SK-N-SH treated with all-trans-retinoic acid at 6 μM for 48 hours (cell line): ENCODE results near the gene TTC28.

ENCODE experiments used
- ATAC-seq: fragments of 200-7000 bp; cut with Tn5 transposase; 3 replicates; pipeline ENCODE4 v1.9.1; 2020; ENCODE audit warnings: mild to moderate bottlenecking, moderate library complexity
- BACH2 ChIP-seq: fragments of 250-450 bp; sonication (Bioruptor Pico); IDR thresholded peaks from 2 replicates; pipeline ENCODE4 v1.9.0; 2021; ENCODE audit warnings: mild to moderate bottlenecking, borderline replicate concordance
- CSDC2 ChIP-seq: fragments of 250-450 bp; sonication (Bioruptor Pico); IDR thresholded peaks from 2 replicates; pipeline ENCODE4 v1.5.0; 2020; ENCODE audit warnings: mild to moderate bottlenecking, moderate library complexity
- ESRRG ChIP-seq: fragments of 250-450 bp; sonication (Bioruptor Pico); IDR thresholded peaks from 2 replicates; pipeline ENCODE4 v1.6.1; 2021; ENCODE audit warnings: mild to moderate bottlenecking
- GLIS3 ChIP-seq: fragments of 250-450 bp; sonication (Bioruptor Pico); IDR thresholded peaks from 2 replicates; pipeline ENCODE4 v1.5.0; 2020; ENCODE audit warnings: mild to moderate bottlenecking, moderate library complexity
- ISL1 ChIP-seq: fragments of 250-450 bp; sonication (Bioruptor Pico); IDR thresholded peaks from 2 replicates; pipeline ENCODE4 v2.1.2; 2022; ENCODE audit warnings: mild to moderate bottlenecking, moderate library complexity
- OSR1 ChIP-seq: fragments of 250-450 bp; sonication (Bioruptor Pico); IDR thresholded peaks from 2 replicates; pipeline ENCODE4 v1.8.0; 2022; ENCODE audit warnings: moderate library complexity, mild to moderate bottlenecking, inconsistent platforms
- PPARA ChIP-seq: fragments of 250-450 bp; sonication (Bioruptor Pico); IDR thresholded peaks from 2 replicates; pipeline ENCODE4 v1.5.0; 2020; ENCODE audit warnings: mild to moderate bottlenecking, borderline replicate concordance
- SNAI2 ChIP-seq: fragments of 250-450 bp; sonication (Bioruptor Pico); IDR thresholded peaks from 2 replicates; pipeline ENCODE4 v1.5.0; 2020; ENCODE audit warnings: mild to moderate bottlenecking, moderate library complexity
- TCF4 ChIP-seq: fragments of 250-450 bp; sonication (Bioruptor Pico); IDR thresholded peaks from 2 replicates; pipeline ENCODE4 v1.8.0; 2021; ENCODE audit warnings: mild to moderate bottlenecking, moderate library complexity, borderline replicate concordance
- TOX ChIP-seq: fragments of 250-450 bp; sonication (Bioruptor Pico); IDR thresholded peaks from 2 replicates; pipeline ENCODE4 v1.8.0; 2021; ENCODE audit warnings: mild to moderate bottlenecking, moderate library complexity, borderline replicate concordance
- ZC3H10 ChIP-seq: fragments of 250-450 bp; sonication (Bioruptor Pico); IDR thresholded peaks from 2 replicates; pipeline ENCODE4 v1.5.1; 2021; ENCODE audit warnings: mild to moderate bottlenecking, moderate library complexity
- ZFP30 ChIP-seq: fragments of 450-650 bp; formaldehyde crosslinking; IDR thresholded peaks from 2 replicates; pipeline ENCODE4 v1.5.0; 2022; ENCODE audit warnings: mild to moderate bottlenecking, moderate library complexity
- ZNF565 ChIP-seq: fragments of 450-650 bp; formaldehyde crosslinking; conservative IDR thresholded peaks from 2 replicates; pipeline ENCODE4 v1.5.0; 2020; ENCODE audit warnings: low read depth, mild to moderate bottlenecking, moderate library complexity
- ZNF70 ChIP-seq: fragments of 450-650 bp; formaldehyde crosslinking; IDR thresholded peaks from 2 replicates; pipeline ENCODE4 v1.5.0; 2020; ENCODE audit warnings: mild to moderate bottlenecking, moderate library complexity
- ZNF8 ChIP-seq: fragments of 450-650 bp; formaldehyde crosslinking; IDR thresholded peaks from 2 replicates; pipeline ENCODE4 v1.5.0; 2020; ENCODE audit warnings: mild to moderate bottlenecking, moderate library complexity
- TF ChIP-seq, protein P1 (sequence below): fragments of 250-450 bp; sonication (Bioruptor Pico); IDR thresholded peaks from 2 replicates; pipeline ENCODE4 v1.5.1; 2021; ENCODE audit warnings: mild to moderate bottlenecking, moderate library complexity
- TF ChIP-seq, protein P2 (sequence below): fragments of 250-450 bp; sonication (Bioruptor Pico); IDR thresholded peaks from 2 replicates; pipeline ENCODE4 v1.8.0; 2021; ENCODE audit warnings: low read depth, mild to moderate bottlenecking, moderate library complexity, borderline replicate concordance
- TF ChIP-seq, protein P3 (sequence below): fragments of 250-450 bp; sonication (Bioruptor Pico); IDR thresholded peaks from 2 replicates; pipeline ENCODE4 v1.5.0; 2020; ENCODE audit warnings: mild to moderate bottlenecking, moderate library complexity

TTC28 gene

DNA sequence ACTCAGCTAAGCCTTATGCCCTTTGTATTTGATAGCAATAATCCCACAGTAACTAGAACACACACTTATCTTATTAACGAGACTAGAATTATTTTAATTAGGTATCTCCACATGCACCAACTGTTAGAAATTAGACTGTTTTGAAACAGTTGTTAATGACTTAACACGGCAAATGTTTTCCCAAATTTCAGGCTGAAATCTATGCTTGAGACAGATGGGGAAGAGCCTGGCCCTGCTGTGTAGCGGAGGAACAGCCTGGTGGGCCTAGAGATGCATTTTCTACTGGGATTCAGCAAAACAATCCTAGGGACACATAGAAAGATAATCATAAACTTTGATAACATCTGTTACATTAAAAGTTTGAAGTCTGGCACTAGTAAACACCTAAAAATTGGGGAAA is 273.4 kb downstream of the TTC28 start:
- no peak for ATAC-seq
- no peak for TF ChIP-seq GLIS3
- TF ChIP-seq, protein P1, sequence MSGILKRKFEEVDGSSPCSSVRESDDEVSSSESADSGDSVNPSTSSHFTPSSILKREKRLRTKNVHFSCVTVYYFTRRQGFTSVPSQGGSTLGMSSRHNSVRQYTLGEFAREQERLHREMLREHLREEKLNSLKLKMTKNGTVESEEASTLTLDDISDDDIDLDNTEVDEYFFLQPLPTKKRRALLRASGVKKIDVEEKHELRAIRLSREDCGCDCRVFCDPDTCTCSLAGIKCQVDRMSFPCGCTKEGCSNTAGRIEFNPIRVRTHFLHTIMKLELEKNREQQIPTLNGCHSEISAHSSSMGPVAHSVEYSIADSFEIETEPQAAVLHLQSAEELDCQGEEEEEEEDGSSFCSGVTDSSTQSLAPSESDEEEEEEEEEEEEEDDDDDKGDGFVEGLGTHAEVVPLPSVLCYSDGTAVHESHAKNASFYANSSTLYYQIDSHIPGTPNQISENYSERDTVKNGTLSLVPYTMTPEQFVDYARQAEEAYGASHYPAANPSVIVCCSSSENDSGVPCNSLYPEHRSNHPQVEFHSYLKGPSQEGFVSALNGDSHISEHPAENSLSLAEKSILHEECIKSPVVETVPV, result no peak
- no peak for TF ChIP-seq ZC3H10 (CRISPR knock-in tag)
- no peak for TF ChIP-seq BACH2 (CRISPR knock-in tag)
- no peak for TF ChIP-seq ZNF565 (CRISPR knock-in tag)
- TF ChIP-seq TCF4, result no peak
- TF ChIP-seq, protein P2, sequence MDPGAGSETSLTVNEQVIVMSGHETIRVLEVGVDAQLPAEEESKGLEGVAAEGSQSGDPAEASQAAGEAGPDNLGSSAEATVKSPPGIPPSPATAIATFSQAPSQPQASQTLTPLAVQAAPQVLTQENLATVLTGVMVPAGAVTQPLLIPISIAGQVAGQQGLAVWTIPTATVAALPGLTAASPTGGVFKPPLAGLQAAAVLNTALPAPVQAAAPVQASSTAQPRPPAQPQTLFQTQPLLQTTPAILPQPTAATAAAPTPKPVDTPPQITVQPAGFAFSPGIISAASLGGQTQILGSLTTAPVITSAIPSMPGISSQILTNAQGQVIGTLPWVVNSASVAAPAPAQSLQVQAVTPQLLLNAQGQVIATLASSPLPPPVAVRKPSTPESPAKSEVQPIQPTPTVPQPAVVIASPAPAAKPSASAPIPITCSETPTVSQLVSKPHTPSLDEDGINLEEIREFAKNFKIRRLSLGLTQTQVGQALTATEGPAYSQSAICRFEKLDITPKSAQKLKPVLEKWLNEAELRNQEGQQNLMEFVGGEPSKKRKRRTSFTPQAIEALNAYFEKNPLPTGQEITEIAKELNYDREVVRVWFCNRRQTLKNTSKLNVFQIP, result no peak
- no peak for TF ChIP-seq OSR1 (CRISPR knock-in tag)
- no peak for TF ChIP-seq ISL1 (CRISPR knock-in tag)
- no peak for TF ChIP-seq TOX
- TF ChIP-seq CSDC2 (CRISPR knock-in tag), result no peak
- TF ChIP-seq, all 23 proteins: peak for 0

DNA sequence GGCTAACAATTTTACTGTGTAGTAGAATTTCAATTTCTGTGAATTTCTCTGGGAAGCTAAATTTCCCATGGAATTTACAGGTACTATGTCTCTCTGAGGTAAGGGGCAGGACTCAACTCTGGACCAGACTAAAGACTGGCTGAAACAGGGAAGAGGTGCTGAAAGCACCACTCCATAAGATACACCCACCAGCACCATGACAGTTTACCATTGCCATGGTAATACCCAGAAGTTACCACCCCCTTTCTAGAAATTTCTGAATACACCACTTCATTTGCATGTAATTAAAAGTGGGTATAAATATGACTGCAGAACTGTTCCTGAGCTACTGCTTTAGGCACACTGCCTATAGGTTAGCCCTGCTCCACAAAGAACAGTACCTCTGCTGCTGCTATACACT is 274.1 kb downstream of the TTC28 start:
- ATAC-seq, result no peak
- TF ChIP-seq ZC3H10 (CRISPR knock-in tag), result no peak
- no peak for TF ChIP-seq SNAI2 (CRISPR knock-in tag)
- TF ChIP-seq ESRRG (CRISPR knock-in tag), result no peak
- TF ChIP-seq, all 23 proteins: peak for 0

DNA sequence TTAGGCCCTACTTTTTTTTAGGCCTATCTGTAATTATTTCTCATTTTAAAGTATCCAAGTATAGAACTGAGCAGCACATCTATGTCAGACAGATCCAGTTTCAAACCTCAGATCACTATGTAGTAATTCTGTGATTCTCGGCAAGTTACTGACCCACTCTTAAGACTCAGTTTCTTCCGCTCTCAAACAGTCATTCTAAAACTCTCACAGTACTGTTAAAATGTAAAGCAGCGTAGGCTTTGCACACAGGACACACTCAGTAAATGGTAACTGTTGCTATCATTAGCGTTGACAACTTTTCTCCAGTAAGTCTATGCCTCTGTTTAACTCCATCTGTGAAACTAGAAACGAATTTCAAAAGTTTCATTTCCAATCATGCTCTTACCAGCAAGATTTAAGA is 277.1 kb downstream of the TTC28 start:
- no peak for ATAC-seq
- TF ChIP-seq, protein P3, sequence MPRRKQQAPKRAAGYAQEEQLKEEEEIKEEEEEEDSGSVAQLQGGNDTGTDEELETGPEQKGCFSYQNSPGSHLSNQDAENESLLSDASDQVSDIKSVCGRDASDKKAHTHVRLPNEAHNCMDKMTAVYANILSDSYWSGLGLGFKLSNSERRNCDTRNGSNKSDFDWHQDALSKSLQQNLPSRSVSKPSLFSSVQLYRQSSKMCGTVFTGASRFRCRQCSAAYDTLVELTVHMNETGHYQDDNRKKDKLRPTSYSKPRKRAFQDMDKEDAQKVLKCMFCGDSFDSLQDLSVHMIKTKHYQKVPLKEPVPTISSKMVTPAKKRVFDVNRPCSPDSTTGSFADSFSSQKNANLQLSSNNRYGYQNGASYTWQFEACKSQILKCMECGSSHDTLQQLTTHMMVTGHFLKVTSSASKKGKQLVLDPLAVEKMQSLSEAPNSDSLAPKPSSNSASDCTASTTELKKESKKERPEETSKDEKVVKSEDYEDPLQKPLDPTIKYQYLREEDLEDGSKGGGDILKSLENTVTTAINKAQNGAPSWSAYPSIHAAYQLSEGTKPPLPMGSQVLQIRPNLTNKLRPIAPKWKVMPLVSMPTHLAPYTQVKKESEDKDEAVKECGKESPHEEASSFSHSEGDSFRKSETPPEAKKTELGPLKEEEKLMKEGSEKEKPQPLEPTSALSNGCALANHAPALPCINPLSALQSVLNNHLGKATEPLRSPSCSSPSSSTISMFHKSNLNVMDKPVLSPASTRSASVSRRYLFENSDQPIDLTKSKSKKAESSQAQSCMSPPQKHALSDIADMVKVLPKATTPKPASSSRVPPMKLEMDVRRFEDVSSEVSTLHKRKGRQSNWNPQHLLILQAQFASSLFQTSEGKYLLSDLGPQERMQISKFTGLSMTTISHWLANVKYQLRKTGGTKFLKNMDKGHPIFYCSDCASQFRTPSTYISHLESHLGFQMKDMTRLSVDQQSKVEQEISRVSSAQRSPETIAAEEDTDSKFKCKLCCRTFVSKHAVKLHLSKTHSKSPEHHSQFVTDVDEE (CRISPR knock-in tag), result no peak
- TF ChIP-seq ZNF70 (CRISPR knock-in tag), result no peak
- no peak for TF ChIP-seq TCF4
- TF ChIP-seq SNAI2 (CRISPR knock-in tag), result no peak
- TF ChIP-seq ZNF565 (CRISPR knock-in tag), result no peak
- TF ChIP-seq BACH2 (CRISPR knock-in tag), result no peak
- TF ChIP-seq ESRRG (CRISPR knock-in tag), result no peak

DNA sequence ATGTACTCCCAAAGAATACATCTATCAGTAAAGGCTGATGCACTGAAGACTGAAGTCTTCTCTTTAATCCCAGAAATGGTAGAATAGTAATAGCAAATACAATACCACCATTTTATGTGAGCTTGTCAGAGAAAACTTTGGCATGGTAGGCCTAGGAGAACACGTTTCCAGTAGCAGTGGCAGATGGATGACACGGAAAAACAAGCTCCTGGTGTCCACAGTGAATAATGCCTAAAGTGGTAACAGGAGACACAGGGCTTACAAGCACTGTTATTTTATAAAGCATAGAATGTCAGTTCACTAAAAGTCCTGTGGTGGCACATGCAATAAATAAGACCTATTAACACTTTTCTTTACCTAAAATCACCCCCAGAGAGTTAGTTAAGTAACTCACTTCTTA is 277.6 kb downstream of the TTC28 start:
- TF ChIP-seq, protein P3 (CRISPR knock-in tag), result no peak
- TF ChIP-seq ZNF8 (CRISPR knock-in tag) (no peak), PPARA (CRISPR knock-in tag) (no peak), ZFP30 (CRISPR knock-in tag) (no peak), ZNF565 (CRISPR knock-in tag) (no peak), GLIS3 (no peak), TOX (no peak), SNAI2 (CRISPR knock-in tag) (no peak), CSDC2 (CRISPR knock-in tag) (no peak), ZNF70 (CRISPR knock-in tag) (no peak)
- TF ChIP-seq, protein P1, result no peak
- ATAC-seq, result no peak
